K562 (cell line): ENCODE measurements around the gene PODXL.

Experiments
- CTCF ChIP-seq, 3 experiments: IDR thresholded peaks in 2 of 3; conservative IDR thresholded peaks in 1 of 3; 2 replicates each; pipeline ENCODE4 v1.5.1; 2011 to 2012; ENCODE audit warnings: low read length in 3 of 3, mild to moderate bottlenecking in 3 of 3, control low read depth in 2 of 3, improper control_type of control experiment in 1 of 3, inconsistent platforms in 1 of 3, low read depth in 1 of 3, mixed read lengths in 1 of 3, moderate library complexity in 1 of 3; ENCODE audit not compliant: insufficient read depth in 2 of 3
- ELF1 ChIP-seq: fragments of 200-800 bp; sonication (Bioruptor generic); IDR thresholded peaks from 2 replicates; pipeline ENCODE4 v1.6.1; 2016; ENCODE audit warnings: missing genetic modification characterization, missing compliant biosample characterization
- EP300 ChIP-seq: IDR thresholded peaks from 2 replicates; pipeline ENCODE4 v1.6.1; 2012; ENCODE audit warnings: low read length, improper control_type of control experiment
- PRDM10 ChIP-seq: fragments of 450-650 bp; IDR thresholded peaks from 2 replicates; pipeline ENCODE4 v1.6.1; 2018; ENCODE audit not compliant: partially characterized antibody
- TAF7 ChIP-seq: fragments of 450-650 bp; IDR thresholded peaks from 2 replicates; pipeline ENCODE4 v1.6.1; 2016; ENCODE audit warnings: missing genetic modification characterization, missing compliant biosample characterization
- ZNF830 ChIP-seq: fragments of 250-450 bp; sonication (Bioruptor Pico); IDR thresholded peaks from 2 replicates; pipeline ENCODE4 v1.5.0; 2021; ENCODE audit warnings: mild to moderate bottlenecking
- TF ChIP-seq, protein P1 (sequence below): fragments of 250-450 bp; sonication (Bioruptor Pico); IDR thresholded peaks from 2 replicates; pipeline ENCODE4 v1.5.0; 2021; ENCODE audit warnings: mild to moderate bottlenecking, borderline replicate concordance
- TF ChIP-seq, protein P2 (sequence below): fragments of 250-450 bp; sonication (Bioruptor Pico); IDR thresholded peaks from 2 replicates; pipeline ENCODE4 v1.4.0; 2020; ENCODE audit warnings: mild to moderate bottlenecking, moderate library complexity
- TF ChIP-seq, protein P3 (sequence below): fragments of 450-650 bp; formaldehyde crosslinking; IDR thresholded peaks from 2 replicates; pipeline ENCODE4 v1.4.0; 2022; ENCODE audit warnings: missing genetic modification characterization

DNA sequence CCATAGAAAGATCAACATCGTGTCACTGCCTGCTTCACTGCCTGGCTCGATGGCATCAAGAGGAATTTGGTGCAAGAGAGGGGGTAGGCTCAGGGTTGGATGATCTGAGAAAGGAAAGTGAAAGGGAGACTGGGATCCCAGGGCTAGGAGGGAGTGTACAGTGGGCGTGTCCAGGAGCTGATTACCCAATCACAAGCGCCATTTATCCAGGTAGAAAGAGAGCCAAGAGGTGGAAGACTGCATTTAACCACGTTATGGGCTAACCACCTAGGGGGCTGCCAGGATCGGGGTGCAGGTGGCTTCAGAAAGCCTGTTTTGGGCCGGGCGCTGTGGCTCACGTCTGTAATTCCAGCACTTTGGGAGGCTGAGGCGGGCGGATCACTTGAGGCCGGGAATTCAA lies 10.3 kb downstream of the PODXL start:
- TF ChIP-seq PRDM10 (no peak), ZNF830 (CRISPR knock-in tag) (no peak), CTCF (IDR thresholded peaks at IDR 0.05 in 2 of 3, conservative IDR thresholded peaks at IDR 0.05 in 1 of 3; ENCODE audit: insufficient read depth in 2 of 3, low read depth in 1 of 3, low read length in 3 of 3) (no peak), ELF1 (tag) (no peak), EP300 (no peak), TAF7 (tag) (no peak)
- TF ChIP-seq, protein P1, sequence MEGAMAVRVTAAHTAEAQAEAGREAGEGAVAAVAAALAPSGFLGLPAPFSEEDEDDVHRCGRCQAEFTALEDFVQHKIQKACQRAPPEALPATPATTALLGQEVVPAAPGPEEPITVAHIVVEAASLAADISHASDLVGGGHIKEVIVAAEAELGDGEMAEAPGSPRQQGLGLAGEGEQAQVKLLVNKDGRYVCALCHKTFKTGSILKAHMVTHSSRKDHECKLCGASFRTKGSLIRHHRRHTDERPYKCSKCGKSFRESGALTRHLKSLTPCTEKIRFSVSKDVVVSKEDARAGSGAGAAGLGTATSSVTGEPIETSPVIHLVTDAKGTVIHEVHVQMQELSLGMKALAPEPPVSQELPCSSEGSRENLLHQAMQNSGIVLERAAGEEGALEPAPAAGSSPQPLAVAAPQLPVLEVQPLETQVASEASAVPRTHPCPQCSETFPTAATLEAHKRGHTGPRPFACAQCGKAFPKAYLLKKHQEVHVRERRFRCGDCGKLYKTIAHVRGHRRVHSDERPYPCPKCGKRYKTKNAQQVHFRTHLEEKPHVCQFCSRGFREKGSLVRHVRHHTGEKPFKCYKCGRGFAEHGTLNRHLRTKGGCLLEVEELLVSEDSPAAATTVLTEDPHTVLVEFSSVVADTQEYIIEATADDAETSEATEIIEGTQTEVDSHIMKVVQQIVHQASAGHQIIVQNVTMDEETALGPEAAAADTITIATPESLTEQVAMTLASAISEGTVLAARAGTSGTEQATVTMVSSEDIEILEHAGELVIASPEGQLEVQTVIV, result no peak
- TF ChIP-seq, protein P2, sequence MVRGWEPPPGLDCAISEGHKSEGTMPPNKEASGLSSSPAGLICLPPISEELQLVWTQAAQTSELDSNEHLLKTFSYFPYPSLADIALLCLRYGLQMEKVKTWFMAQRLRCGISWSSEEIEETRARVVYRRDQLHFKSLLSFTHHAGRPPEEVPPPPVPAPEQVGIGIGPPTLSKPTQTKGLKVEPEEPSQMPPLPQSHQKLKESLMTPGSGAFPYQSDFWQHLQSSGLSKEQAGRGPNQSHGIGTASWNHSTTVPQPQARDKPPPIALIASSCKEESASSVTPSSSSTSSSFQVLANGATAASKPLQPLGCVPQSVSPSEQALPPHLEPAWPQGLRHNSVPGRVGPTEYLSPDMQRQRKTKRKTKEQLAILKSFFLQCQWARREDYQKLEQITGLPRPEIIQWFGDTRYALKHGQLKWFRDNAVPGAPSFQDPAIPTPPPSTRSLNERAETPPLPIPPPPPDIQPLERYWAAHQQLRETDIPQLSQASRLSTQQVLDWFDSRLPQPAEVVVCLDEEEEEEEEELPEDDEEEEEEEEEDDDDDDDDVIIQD (CRISPR knock-in tag), result no peak
- TF ChIP-seq, protein P3, sequence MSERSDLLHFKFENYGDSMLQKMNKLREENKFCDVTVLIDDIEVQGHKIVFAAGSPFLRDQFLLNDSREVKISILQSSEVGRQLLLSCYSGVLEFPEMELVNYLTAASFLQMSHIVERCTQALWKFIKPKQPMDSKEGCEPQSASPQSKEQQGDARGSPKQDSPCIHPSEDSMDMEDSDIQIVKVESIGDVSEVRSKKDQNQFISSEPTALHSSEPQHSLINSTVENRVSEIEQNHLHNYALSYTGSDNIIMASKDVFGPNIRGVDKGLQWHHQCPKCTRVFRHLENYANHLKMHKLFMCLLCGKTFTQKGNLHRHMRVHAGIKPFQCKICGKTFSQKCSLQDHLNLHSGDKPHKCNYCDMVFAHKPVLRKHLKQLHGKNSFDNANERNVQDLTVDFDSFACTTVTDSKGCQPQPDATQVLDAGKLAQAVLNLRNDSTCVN, result no peak
